ENCODE measurements around the gene COPS9.

DNA sequence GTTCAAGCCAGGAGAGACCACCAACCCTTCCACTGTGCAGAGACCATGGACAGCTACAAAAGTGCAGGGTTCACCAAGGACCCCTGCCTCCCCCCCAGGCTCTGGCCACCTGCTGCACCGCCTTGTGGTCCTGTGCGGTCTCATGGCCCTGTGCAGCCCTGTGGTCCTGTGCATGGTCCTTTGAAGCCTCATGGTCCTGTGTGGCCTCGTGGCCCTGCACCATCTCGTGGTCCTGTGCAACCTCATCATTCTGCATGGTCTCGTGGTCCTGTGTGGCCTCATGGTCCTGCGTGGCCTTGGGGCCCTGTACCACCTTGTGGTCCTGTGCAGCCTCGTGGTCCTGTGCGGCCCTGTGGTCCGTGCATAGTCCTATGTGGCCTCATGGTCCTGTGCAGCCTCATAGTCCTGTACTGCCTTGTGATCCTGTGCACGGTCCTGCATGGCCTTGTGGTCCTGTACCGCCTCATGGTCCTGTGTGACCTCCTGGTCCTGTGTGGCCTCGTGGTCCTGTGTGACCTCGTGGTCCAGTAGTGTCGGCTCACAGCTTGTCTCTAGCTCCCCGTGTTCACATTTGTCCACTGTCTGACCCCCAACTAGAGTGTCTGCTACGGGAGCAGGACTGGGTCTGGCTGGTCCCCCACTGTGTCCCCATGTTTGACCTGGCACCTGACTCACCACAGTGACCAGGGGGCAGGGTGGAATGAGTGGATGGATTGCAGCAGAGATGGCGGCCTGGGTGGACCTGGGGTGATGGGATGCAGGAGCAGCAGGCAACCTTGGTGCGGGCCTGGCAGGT is 24.4 kb upstream of the COPS9 start:
- TF ChIP-seq CTCF (IDR thresholded peaks at IDR 0.05) (no peak), EP300 (IDR thresholded peaks at IDR 0.05) (no peak)
